ENCODE data around the gene HACL1.

- TF ChIP-seq GATA1 (IDR thresholded peaks at IDR 0.05; ENCODE audit: low read depth, low read length) (no peak), POLR2A (IDR thresholded peaks at IDR 0.05; ENCODE audit: low read length) (no peak)
Measured at GRCh38 chr3:15646851-15647511, 45.6 kb upstream of the HACL1 start.

Measured in erythroblast (primary cell).